ENCODE data around the gene PGM3. TPM values are rescaled to one million over a fixed set of nuclear protein-coding genes. Genes with fewer than 3 reads are reported as not detected.

The PGM3 gene
- total RNA-seq, 1 donor from 2014 or later: 61.5 TPM

- DNase-seq (ENCODE audit: low spot score): no peak
- Histone ChIP-seq H4K20me1 (ENCODE audit: low read depth) (no peaks in the 10 kb centered on the region), H3K36me3 (no peaks in the 10 kb centered on the region), H3K27me3 (no peaks in the 10 kb centered on the region), H3K79me2 (ENCODE audit: low read depth) (no peaks in the 10 kb centered on the region), H2AFZ (replicated peaks) (no peak overlapping the region), H3K4me2 (no peak overlapping the region), H3K9me3 (ENCODE audit: low read depth) (no peaks in the 10 kb centered on the region), H3K4me1 (no peaks in the 10 kb centered on the region), H3K4me3 (no peak overlapping the region), H3K27ac (no peak overlapping the region), H3K9ac (no peak overlapping the region), H3F3A (ENCODE audit: low read depth) (no peaks in the 10 kb centered on the region)
- no peaks in the 10 kb centered on the region for H3K4me1 Mint-ChIP-seq
- no peak overlapping the region for H3K4me3 Mint-ChIP-seq
- no peak overlapping the region for H3K27ac Mint-ChIP-seq
- no peaks in the 10 kb centered on the region for H3K9me3 Mint-ChIP-seq
- no peaks in the 10 kb centered on the region for H3K27me3 Mint-ChIP-seq (ENCODE audit: insufficient read depth, low read depth)
- H3K36me3 Mint-ChIP-seq: no peaks in the 10 kb centered on the region
- TF ChIP-seq EZH2phosphoT487 (IDR thresholded peaks at IDR 0.05): no peak
- TF ChIP-seq EZH2 (IDR thresholded peaks at IDR 0.05): no peak
- no peak for TF ChIP-seq CTCF (IDR thresholded peaks at IDR 0.05)
Observed at GRCh38 chr6:83202031-83202430, 9.0 kb upstream of the PGM3 start.

- Histone ChIP-seq H3F3A (ENCODE audit: low read depth) (no peaks in the 10 kb centered on the region), H3K36me3 (peaks cover 4% of the 10 kb centered on the region), H4K20me1 (ENCODE audit: low read depth) (peaks cover 4% of the 10 kb centered on the region), H3K4me2 (no peak overlapping the region), H3K79me2 (ENCODE audit: low read depth) (peaks cover 3% of the 10 kb centered on the region), H3K4me3 (no peak overlapping the region), H3K9me3 (ENCODE audit: low read depth) (no peaks in the 10 kb centered on the region), H3K9ac (no peak overlapping the region), H3K27me3 (no peaks in the 10 kb centered on the region), H2AFZ (replicated peaks) (no peak overlapping the region), H3K27ac (no peak overlapping the region), H3K4me1 (no peaks in the 10 kb centered on the region)
- Mint-ChIP-seq H3K4me1 (peaks cover 3% of the 10 kb centered on the region), H3K36me3 (peaks cover 5% of the 10 kb centered on the region), H3K27me3 (ENCODE audit: insufficient read depth, low read depth) (no peaks in the 10 kb centered on the region), H3K27ac (no peak overlapping the region), H3K9me3 (no peaks in the 10 kb centered on the region), H3K4me3 (no peak overlapping the region)
- TF ChIP-seq EZH2phosphoT487 (IDR thresholded peaks at IDR 0.05) (no peak), EZH2 (IDR thresholded peaks at IDR 0.05) (no peak)
- DNase-seq (ENCODE audit: low spot score): no peak
Observed at GRCh38 chr6:83199863-83200225, 6.8 kb upstream of the PGM3 start.

GRCh38 chr6:83199173-83199862 is 6.3 kb upstream of the PGM3 start:
- Histone ChIP-seq H3K79me2 (ENCODE audit: low read depth) (peaks cover 8% of the 10 kb centered on the region), H3K36me3 (peaks cover 4% of the 10 kb centered on the region), H3K4me3 (no peak overlapping the region), H2AFZ (replicated peaks) (no peak overlapping the region), H3K27ac (no peak overlapping the region), H4K20me1 (ENCODE audit: low read depth) (peaks cover 6% of the 10 kb centered on the region), H3F3A (ENCODE audit: low read depth) (no peaks in the 10 kb centered on the region), H3K4me2 (no peak overlapping the region), H3K9ac (no peak overlapping the region), H3K9me3 (ENCODE audit: low read depth) (no peaks in the 10 kb centered on the region), H3K27me3 (no peaks in the 10 kb centered on the region), H3K4me1 (peaks cover 5% of the 10 kb centered on the region)
- H3K9me3 Mint-ChIP-seq: no peaks in the 10 kb centered on the region
- no peak for TF ChIP-seq EZH2phosphoT487 (IDR thresholded peaks at IDR 0.05)
- no peak for TF ChIP-seq EZH2 (IDR thresholded peaks at IDR 0.05)
- no peak for TF ChIP-seq CTCF (IDR thresholded peaks at IDR 0.05)
- no peak for DNase-seq (ENCODE audit: low spot score)
- H3K27ac Mint-ChIP-seq: no peak overlapping the region
- peaks cover 5% of the 10 kb centered on the region for H3K36me3 Mint-ChIP-seq
- peaks cover 8% of the 10 kb centered on the region for H3K4me1 Mint-ChIP-seq
- no peak overlapping the region for H3K4me3 Mint-ChIP-seq
- H3K27me3 Mint-ChIP-seq (ENCODE audit: insufficient read depth, low read depth): no peaks in the 10 kb centered on the region

- TF ChIP-seq CTCF (IDR thresholded peaks at IDR 0.05) (no peak), EZH2phosphoT487 (IDR thresholded peaks at IDR 0.05) (no peak), EZH2 (IDR thresholded peaks at IDR 0.05) (no peak)
- Mint-ChIP-seq H3K27ac (no peak overlapping the region), H3K27me3 (ENCODE audit: insufficient read depth, low read depth) (no peaks in the 10 kb centered on the region), H3K36me3 (peaks cover 5% of the 10 kb centered on the region), H3K9me3 (no peaks in the 10 kb centered on the region), H3K4me1 (peaks cover 10% of the 10 kb centered on the region), H3K4me3 (no peak overlapping the region)
- no peaks in the 10 kb centered on the region for H3K9me3 ChIP-seq (ENCODE audit: low read depth)
- no peak overlapping the region for H3K4me2 ChIP-seq
- H3K79me2 ChIP-seq (ENCODE audit: low read depth): peaks cover 10% of the 10 kb centered on the region
- H3F3A ChIP-seq (ENCODE audit: low read depth): no peaks in the 10 kb centered on the region
- no peak for DNase-seq (ENCODE audit: low spot score)
- H3K4me3 ChIP-seq: no peak overlapping the region
- peaks cover 4% of the 10 kb centered on the region for H3K36me3 ChIP-seq
- H3K9ac ChIP-seq: no peak overlapping the region
- H4K20me1 ChIP-seq (ENCODE audit: low read depth): peaks cover 6% of the 10 kb centered on the region
- peaks cover 7% of the 10 kb centered on the region for H3K4me1 ChIP-seq
- H2AFZ ChIP-seq (replicated peaks): no peak overlapping the region
- no peaks in the 10 kb centered on the region for H3K27me3 ChIP-seq
- no peak overlapping the region for H3K27ac ChIP-seq
Observed at GRCh38 chr6:83198486-83199172, 5.6 kb upstream of the PGM3 start.
